HEK293 (cell line): ENCODE results near the gene SPINK2.
A peak's percentile ranks its signal among the peaks of the same experiment; 100 is the strongest.

Source experiments
- BCL6B ChIP-seq: fragments of 450-650 bp; formaldehyde crosslinking; IDR thresholded peaks from 2 replicates; pipeline ENCODE4 v1.5.1; 2017; ENCODE audit warnings: missing biosample characterization, missing genetic modification characterization
- HOXC10 ChIP-seq: sonication (generic); formaldehyde crosslinking; IDR thresholded peaks from 2 replicates; pipeline ENCODE4 v1.8.1; 2023; ENCODE audit warnings: mild to moderate bottlenecking, missing genetic modification reagents
- HOXD13 ChIP-seq: sonication (generic); formaldehyde crosslinking; IDR thresholded peaks from 2 replicates; pipeline ENCODE4 v1.8.0; 2022; ENCODE audit warnings: missing genetic modification reagents, borderline replicate concordance
- KLF9 ChIP-seq: fragments of 450-650 bp; formaldehyde crosslinking; IDR thresholded peaks from 2 replicates; pipeline ENCODE4 v1.5.1; 2016; ENCODE audit warnings: missing biosample characterization, missing genetic modification characterization, low read depth
- PBX3 ChIP-seq: sonication (generic); formaldehyde crosslinking; IDR thresholded peaks from 2 replicates; pipeline ENCODE4 v1.8.1; 2022; ENCODE audit warnings: mild to moderate bottlenecking, moderate library complexity, missing genetic modification reagents
- PRDM1 ChIP-seq: fragments of 450-650 bp; formaldehyde crosslinking; IDR thresholded peaks from 2 replicates; pipeline ENCODE4; 2016; ENCODE audit warnings: missing biosample characterization, missing genetic modification characterization
- SALL2 ChIP-seq: fragments of 450-650 bp; formaldehyde crosslinking; IDR thresholded peaks from 2 replicates; pipeline ENCODE4 v1.5.0; 2017; ENCODE audit warnings: missing biosample characterization, mild to moderate bottlenecking, missing genetic modification characterization, borderline replicate concordance
- SETDB1 ChIP-seq: IDR thresholded peaks from one replicate; pipeline ENCODE4 v1.6.1; 2017; ENCODE audit warnings: mild to moderate bottlenecking, low read length, moderate library complexity, mixed read lengths; ENCODE audit not compliant: insufficient read length
- YY2 ChIP-seq: fragments of 450-650 bp; formaldehyde crosslinking; IDR thresholded peaks from 2 replicates; pipeline ENCODE4 v1.5.1; 2016; ENCODE audit warnings: missing biosample characterization, missing genetic modification characterization
- ZBTB11 ChIP-seq: fragments of 450-650 bp; formaldehyde crosslinking; conservative IDR thresholded peaks from 2 replicates; pipeline ENCODE4 v1.5.1; 2016; ENCODE audit warnings: low read depth, missing biosample characterization, missing genetic modification characterization
- ZNF10 ChIP-seq: fragments of 450-650 bp; formaldehyde crosslinking; IDR thresholded peaks from 2 replicates; pipeline ENCODE4 v1.5.1; 2017; ENCODE audit warnings: missing biosample characterization, missing genetic modification characterization
- ZNF140 ChIP-seq: fragments of 450-650 bp; formaldehyde crosslinking; IDR thresholded peaks from 2 replicates; pipeline ENCODE4 v1.5.1; 2016; ENCODE audit warnings: missing biosample characterization, missing genetic modification characterization
- ZNF157 ChIP-seq: fragments of 450-650 bp; formaldehyde crosslinking; IDR thresholded peaks from 2 replicates; pipeline ENCODE4 v1.5.1; 2016; ENCODE audit warnings: missing biosample characterization, missing genetic modification characterization
- ZNF175 ChIP-seq: fragments of 450-650 bp; formaldehyde crosslinking; IDR thresholded peaks from 2 replicates; pipeline ENCODE4 v1.5.1; 2016; ENCODE audit warnings: missing biosample characterization, missing genetic modification characterization
- ZNF214 ChIP-seq: fragments of 450-650 bp; formaldehyde crosslinking; IDR thresholded peaks from 2 replicates; pipeline ENCODE4 v1.5.1; 2017; ENCODE audit warnings: missing biosample characterization, mild to moderate bottlenecking, missing genetic modification characterization, borderline replicate concordance
- ZNF221 ChIP-seq: fragments of 450-650 bp; formaldehyde crosslinking; IDR thresholded peaks from 2 replicates; pipeline ENCODE4 v1.5.1; 2017; ENCODE audit warnings: missing biosample characterization, missing genetic modification characterization, borderline replicate concordance
- ZNF302 ChIP-seq: fragments of 450-650 bp; formaldehyde crosslinking; IDR thresholded peaks from 2 replicates; pipeline ENCODE4 v1.5.1; 2016; ENCODE audit warnings: missing biosample characterization, missing genetic modification characterization, low read depth
- ZNF341 ChIP-seq: fragments of 450-650 bp; formaldehyde crosslinking; IDR thresholded peaks from 2 replicates; pipeline ENCODE4; 2016; ENCODE audit warnings: low read depth, missing biosample characterization, missing genetic modification characterization
- ZNF449 ChIP-seq: fragments of 450-650 bp; formaldehyde crosslinking; IDR thresholded peaks from 2 replicates; pipeline ENCODE4 v1.5.1; 2017; ENCODE audit warnings: missing biosample characterization, mild to moderate bottlenecking, missing genetic modification characterization, moderate library complexity
- ZNF510 ChIP-seq: fragments of 450-650 bp; formaldehyde crosslinking; IDR thresholded peaks from 2 replicates; pipeline ENCODE4 v1.5.1; 2018; ENCODE audit warnings: mild to moderate bottlenecking, missing genetic modification characterization, missing biosample characterization; ENCODE audit not compliant: insufficient replicate concordance
- ZNF529 ChIP-seq: fragments of 450-650 bp; formaldehyde crosslinking; IDR thresholded peaks from 2 replicates; pipeline ENCODE4 v1.5.1; 2017; ENCODE audit warnings: missing genetic modification characterization, missing biosample characterization; ENCODE audit not compliant: insufficient replicate concordance
- ZNF561 ChIP-seq: fragments of 450-650 bp; IDR thresholded peaks from 2 replicates; pipeline ENCODE4 v1.5.1; 2018; ENCODE audit warnings: missing biosample characterization, missing genetic modification characterization, borderline replicate concordance
- ZNF621 ChIP-seq: fragments of 450-650 bp; formaldehyde crosslinking; IDR thresholded peaks from 2 replicates; pipeline ENCODE4 v1.5.1; 2017; ENCODE audit warnings: missing biosample characterization, missing genetic modification characterization
- ZNF639 ChIP-seq: fragments of 450-650 bp; formaldehyde crosslinking; IDR thresholded peaks from 2 replicates; pipeline ENCODE4 v1.5.1; 2016; ENCODE audit warnings: missing biosample characterization, missing genetic modification characterization
- ZNF660 ChIP-seq: fragments of 450-650 bp; IDR thresholded peaks from 2 replicates; pipeline ENCODE4 v1.5.1; 2018; ENCODE audit warnings: missing biosample characterization, mild to moderate bottlenecking, missing genetic modification characterization
- ZNF768 ChIP-seq: fragments of 450-650 bp; formaldehyde crosslinking; IDR thresholded peaks from 2 replicates; pipeline ENCODE4 v1.5.1; 2018; ENCODE audit warnings: missing biosample characterization, mild to moderate bottlenecking, missing genetic modification characterization
- ZNF777 ChIP-seq: fragments of 450-650 bp; formaldehyde crosslinking; IDR thresholded peaks from 2 replicates; pipeline ENCODE4 v1.5.1; 2017; ENCODE audit warnings: missing biosample characterization, missing genetic modification characterization, borderline replicate concordance
- ZNF785 ChIP-seq: fragments of 450-650 bp; formaldehyde crosslinking; IDR thresholded peaks from 2 replicates; pipeline ENCODE4 v1.5.1; 2016; ENCODE audit warnings: missing biosample characterization, missing genetic modification characterization
- ZNF830 ChIP-seq: fragments of 450-650 bp; IDR thresholded peaks from 2 replicates; pipeline ENCODE4 v1.5.0; 2018; ENCODE audit warnings: missing biosample characterization, missing genetic modification characterization, low read depth, mild to moderate bottlenecking, moderate library complexity

The SPINK2 gene

GRCh38 chr4:56821381-56822243 lies at the start of gene SPINK2 (continued):
- TF ChIP-seq ZNF449 (no peak), SALL2 (no peak), ZNF140 (tag by site-specific recombination) (no peak), SETDB1 (no peak), ZNF830 (no peak), ZNF510 (tag by site-specific recombination) (no peak), ZNF561 (tag by site-specific recombination) (no peak), ZNF157 (tag by site-specific recombination) (no peak), PBX3 (CRISPR knock-in tag) (no peak), ZNF341 (tag by site-specific recombination) (no peak), ZNF10 (tag by site-specific recombination) (no peak), ZNF175 (tag by site-specific recombination) (no peak), ZNF214 (tag by site-specific recombination) (no peak), ZNF529 (no peak), ZNF777 (no peak), ZNF221 (tag by site-specific recombination) (no peak), ZBTB11 (tag by site-specific recombination) (no peak), KLF9 (tag by site-specific recombination) (peak; percentile 34; the same call in 1 of the 2 replicates), ZNF302 (no peak), ZNF768 (tag by site-specific recombination) (no peak), BCL6B (tag by site-specific recombination) (no peak), YY2 (tag by site-specific recombination) (no peak), PRDM1 (no peak), ZNF660 (tag by site-specific recombination) (no peak), HOXD13 (CRISPR knock-in tag) (no peak), HOXC10 (no peak), ZNF621 (tag by site-specific recombination) (no peak), ZNF785 (tag by site-specific recombination) (no peak), ZNF639 (tag by site-specific recombination) (no peak)
